Midbrain (tissue), 1 donor: ENCODE results near the gene PRR35.
A peak's percentile ranks its signal among the peaks of the same experiment; 100 is the strongest.

ENCODE experiments used
- DNase-seq: peaks from one replicate; lab custom pipeline; 2025; lab: John Stamatoyannopoulos, UW

PRR35 gene

DNA sequence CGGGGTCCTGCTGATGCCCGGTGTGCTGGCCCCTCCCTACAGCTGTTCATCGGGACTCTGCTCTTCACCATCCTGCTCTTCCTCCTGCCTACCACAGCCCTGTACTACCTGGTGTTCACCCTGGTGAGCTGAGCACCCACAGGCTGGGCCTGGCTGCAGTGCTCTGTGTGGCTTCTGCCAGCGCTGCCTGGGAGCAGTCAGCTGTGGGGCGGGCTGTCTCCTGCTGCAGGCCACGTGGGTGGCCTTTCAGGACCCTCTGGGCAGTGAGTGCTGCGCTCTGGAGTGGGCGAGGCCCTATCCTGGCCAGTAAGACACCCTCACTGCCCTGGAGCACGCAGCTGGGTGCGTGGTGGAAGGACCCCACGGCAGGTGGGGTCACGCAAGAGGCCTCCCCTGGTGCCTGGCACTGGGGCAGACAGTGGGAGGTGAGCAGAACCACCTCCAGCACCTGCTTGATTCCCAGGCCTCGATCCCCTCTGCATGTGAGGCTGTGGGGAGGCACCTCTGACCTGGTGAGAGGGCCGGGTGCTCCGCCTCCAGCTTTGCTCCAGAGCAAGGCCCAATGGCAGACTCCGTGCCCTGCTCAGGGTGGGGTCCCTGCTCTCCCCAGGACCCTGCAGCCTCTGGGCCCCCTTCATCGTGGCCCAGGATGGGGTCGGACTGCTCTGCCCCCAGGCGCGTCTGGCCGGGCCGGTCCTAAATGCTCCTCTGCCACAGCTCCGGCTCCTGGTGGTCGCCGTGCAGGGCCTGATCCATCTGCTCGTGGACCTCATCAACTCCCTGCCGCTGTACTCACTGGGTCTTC lies 20.1 kb downstream of the PRR35 start:
- no peak for DNase-seq

DNA sequence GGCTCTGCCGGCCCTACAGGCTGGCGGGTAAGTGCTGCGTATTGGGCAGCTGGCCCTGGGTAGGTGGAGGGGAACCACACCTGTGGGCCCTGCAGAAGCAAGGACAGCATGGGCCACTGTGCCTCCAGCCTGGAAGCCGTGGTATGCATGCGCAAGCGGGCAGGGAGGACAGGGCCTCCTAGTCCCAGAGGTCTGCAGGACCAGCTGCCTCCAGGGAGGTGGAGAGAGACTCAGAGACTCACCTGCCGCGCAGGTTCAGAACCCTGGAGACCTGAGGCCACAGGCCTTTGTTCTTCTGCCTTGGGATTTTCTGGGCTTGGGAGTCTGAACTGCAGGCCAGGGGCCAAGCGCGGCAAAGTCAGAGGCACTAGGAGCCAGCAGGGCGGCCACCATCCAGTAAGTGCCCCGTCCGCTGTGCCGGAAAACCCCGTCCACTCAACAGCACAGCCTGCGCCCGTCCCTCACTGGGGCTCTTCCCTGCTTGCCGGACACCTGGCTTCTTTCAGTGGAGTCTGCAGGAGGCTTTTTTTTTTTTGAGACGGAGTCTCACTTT lies 20.8 kb downstream of the PRR35 start:
- DNase-seq = no peak

DNA sequence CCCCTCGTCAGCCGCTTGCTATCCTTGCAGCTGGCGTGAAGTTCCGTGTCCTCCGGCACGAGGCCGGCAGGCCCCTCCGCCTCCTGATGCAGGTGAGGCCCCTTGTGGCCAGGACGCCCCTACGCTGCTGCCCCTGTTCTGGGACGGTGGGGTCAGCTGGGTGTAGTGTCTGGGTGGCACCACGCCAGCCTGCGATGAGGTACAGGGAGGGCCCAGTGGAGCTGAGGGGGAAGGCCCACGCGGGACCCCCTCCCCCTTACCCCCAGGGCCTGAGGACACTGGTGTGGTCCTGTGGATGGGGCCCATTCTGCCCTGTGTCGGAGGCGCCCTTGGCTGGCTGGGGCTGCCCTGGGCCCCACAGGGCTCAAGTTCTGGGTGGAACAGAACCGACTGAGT lies 22.0 kb downstream of the PRR35 start:
- no peak for DNase-seq

DNA sequence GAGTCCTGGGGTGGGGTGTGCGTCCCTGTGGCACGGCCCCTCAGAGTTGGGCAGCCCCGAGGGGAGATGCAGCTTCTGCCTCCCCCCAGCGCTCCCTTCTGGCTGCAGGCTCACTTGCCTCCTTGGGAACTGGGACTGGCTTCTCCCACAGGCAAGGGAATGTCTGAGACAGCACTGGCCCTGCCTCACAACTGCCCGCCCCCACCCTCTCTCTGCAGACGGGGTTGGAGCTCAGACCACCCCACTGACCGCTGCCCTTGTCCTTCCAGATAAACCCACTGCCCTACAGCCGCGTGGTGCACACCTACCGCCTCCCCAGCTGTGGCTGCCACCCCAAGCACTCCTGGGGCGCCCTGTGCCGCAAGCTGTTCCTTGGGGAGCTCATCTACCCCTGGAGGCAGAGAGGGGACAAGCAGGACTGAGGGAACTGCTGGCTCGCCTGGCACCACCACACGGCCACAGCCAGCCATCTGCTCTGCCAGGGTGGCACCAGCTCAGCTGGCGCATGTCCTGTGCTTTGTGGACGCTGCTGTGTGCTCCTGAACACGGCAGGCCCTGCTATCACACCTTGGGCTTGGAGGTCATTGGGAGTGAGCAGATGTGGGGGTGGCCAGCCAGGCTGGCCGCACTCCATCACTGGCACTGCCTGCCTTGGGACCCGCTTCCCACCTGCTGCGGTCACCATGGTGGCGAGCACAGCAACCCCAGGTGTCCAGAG lies 22.6 kb downstream of the PRR35 start:
- no peak for DNase-seq

DNA sequence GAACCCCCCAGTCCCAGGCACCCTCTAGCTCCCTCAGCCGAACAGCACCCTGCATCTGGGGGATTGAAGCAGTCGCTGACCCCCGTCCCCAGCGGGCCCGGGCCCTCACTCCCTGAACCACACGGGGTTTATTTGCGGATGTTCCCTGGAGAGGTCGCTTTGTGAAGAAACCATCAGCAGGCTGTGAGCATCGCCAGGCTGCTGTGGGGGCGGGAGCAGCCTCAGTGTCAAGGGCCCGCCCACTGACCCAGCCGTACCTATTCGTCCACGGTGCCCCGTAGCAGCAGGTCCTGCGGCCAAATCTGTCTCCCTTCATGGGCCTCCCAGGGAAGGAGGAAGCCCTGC lies 23.2 kb downstream of the PRR35 start:
- DNase-seq = no peak

DNA sequence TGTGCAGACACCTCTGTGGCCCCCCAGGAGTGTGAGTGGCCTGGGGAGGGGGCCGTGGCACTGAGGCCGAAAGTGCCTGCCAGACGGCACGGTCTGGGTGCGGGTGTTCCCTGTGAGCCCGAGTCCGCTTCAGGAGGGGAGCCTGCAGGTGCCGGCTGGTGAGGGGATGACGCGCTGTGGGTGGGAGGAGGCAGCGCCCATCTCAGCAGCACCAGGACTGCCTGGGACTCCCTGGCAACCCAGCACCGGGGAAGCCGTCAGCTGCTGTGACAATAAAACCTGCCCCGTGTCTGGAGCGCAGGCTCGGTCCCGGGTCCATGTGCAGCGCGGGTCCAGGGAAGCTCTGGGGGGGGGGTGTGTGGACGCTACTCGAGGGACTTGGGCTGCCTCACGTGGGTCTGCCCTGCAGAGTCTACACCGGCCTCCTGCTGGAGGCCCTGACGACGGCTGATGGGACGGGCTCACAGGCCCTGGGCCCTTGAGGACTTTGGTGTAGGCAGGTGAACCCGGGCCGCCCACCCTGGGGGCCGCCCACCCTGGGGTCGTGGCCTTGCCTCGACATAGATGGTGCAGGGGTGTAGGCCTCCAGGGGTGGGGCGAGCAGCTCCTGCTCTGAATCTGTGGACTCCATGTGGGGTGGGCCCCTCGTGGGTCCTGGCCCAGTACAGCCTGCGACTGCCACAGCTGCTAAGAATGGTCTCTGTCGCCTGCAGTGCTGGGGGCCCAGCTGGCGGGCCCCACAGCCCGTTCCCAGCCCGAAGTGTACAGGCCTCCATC lies 23.8 kb downstream of the PRR35 start:
- no peak for DNase-seq

DNA sequence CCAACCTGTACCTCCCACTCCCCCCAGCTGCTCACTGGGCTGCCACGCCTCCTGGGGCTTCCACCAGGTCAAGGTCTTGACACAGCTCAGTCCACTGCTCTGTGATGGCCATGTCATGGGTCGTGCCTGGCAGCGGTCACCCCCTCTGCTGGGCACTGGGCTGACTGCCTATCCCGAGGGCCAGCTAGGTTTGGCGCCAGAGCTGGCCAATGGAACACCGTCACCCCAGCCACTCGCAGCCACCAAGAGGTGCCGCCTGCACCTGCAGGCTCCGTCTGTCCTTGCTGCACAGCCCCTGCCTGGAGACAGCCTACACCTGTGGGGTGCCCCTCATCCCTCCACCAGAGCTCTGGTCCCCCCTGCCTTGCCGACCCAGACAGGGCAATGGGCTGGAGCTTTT lies 25.2 kb downstream of the PRR35 start:
- DNase-seq = no peak

DNA sequence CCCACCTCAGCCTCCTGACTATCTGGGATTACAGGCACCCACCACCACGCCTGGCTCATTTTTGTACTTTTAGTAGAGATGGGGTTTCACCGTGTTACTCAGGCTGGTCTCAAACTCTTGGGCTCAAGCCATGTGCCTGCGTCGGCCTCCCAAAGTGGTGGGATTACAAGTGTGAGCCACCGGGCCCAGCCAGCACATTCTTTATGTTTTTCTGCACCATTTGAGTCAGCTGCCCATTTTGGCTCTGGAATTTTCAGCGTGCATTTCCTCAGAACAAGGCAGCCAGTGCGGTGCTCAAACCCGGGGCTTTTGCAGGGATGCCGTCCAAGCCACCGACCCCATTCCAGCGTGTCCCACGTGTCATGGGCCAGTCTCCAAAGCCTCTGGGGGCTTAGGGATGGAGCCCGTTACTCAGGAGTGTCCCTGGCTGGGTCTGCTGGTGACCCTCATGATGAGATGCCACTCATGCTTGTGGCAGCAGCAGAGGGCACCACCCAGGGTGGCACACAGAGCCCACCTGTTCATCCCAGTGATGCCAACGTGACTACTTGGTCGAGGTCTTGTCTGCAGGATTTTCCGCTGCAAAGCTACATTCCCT lies 26.0 kb downstream of the PRR35 start:
- DNase-seq = no peak

DNA sequence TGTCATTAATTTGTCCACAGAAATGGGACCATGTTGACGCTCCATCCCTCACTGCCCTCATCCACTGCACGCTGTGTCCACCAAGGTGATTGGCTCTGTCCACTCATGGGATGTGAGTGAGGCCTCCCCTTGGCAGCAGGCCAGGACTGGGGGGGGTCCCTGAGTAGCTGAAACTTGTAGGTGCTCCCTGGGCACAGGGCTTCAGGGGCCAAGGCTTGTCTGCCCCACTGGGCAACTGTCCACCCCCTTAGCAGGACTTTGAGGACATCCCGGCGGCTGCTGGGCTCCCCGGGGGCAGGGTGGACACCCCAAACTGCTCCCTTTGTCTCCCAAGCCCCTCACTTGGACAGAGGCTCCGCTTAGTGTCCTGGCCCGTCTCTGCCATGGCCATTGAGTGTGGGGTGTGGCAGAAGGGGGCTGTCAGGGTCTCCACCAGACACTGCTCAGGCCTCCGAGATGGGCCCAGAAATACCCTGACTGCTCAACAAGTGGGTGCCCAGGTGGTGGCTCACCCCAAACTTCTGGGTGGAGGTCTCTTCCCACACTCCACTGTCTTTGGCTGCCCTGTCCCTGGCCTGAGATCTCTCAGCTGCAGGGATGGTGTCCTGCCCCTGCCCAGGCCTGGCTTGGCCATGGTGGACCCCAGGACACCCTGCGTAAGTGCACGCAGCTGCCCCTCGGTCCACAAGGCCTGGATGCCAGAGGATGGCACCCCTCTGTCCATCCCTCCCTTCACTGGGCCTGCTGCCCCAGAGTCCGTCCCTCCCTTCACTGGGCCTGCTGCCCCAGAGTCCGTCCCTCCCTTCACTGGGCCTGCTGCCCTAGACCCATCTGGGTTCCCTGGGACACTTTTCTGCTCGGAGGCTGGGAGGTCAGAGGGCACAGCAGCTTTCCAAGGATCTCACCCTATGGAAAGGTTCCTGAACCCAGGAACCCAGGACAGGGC lies 26.7 kb downstream of the PRR35 start:
- DNase-seq = no peak

DNA sequence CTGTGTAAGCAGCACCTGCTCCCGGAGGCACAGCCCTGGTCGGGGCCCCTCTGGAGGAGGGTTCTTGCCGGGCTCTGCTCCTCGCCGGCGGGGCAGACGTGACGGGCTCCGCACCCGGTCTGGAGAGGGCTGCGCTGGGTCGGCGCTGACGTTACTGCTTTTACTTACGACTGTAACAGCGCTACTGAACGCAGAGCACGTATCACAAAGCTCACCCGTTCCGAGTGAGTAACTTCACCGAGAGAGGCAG lies 28.4 kb downstream of the PRR35 start:
- no peak for DNase-seq

DNA sequence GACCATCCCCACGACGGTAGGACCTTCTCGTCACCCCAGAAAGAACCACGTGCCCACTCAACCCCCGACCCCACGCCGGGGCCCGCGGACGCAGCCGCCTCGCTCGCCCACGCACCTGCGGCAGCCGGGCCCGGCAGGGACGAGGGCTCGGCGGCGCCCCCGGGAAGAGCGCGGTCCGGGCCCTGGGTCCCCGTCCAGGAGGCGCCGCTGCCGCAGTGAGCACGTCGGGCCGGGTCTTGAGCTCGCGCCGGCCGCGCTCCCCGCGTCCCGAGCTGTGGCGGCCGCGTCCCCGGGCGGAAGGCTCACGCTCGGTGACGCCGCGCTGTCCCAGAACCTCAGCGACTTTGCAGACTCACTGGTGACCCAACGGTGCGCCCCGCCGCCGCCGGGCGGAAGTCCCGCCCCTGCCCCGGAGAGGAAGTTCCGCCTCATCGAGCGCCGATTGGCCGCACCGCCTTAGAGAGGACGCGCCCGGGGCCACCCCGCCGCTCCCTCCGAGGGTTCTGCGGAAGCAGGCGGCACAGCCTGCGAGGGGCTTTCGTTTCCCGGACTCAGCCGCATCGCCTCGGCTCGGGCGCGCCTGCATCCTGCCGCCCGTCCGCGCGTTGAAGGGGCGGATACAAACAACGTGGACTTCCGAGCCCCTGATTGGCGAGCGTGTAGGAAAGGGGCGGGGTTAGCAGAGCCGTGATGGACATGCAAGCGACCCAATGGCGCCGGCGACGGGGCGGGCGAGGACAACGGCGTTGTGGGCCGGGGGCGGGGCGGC lies 28.9 kb downstream of the PRR35 start:
- DNase-seq = peak; percentile 95

DNA sequence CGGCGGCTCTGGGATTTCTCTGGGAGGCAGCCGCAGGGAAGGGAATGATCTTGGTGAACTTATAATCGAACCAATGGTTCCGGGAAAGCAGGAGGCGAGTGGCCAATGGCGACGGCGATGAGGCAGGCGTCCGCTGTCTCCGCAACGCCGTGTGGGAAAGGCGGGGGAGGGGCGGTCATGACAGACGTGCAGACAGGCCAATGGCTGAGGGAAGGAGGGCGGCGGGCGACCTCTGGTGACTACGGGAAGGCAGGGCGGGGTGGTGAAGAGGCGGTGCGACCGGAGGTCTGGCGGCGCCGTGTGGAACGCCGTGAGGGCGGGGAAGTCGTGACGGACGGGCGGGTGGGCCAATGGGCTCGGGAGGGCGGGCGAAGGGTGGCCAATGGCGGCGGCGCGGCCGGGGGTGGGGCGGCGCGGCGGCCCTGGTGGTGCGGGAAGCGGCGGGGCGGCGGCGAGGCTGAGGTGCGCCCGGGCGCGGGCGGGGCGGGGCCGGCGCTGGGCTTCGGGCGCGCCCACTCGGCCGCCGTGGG lies 29.5 kb downstream of the PRR35 start, which contains the start of gene RAB40C:
Gene RAB40C, plus strand, starts transcription at position 409 of the 530 bp plus-strand sequence. CDS start 226 bp downstream, outside the sequence.
- DNase-seq = peak; percentile 96

DNA sequence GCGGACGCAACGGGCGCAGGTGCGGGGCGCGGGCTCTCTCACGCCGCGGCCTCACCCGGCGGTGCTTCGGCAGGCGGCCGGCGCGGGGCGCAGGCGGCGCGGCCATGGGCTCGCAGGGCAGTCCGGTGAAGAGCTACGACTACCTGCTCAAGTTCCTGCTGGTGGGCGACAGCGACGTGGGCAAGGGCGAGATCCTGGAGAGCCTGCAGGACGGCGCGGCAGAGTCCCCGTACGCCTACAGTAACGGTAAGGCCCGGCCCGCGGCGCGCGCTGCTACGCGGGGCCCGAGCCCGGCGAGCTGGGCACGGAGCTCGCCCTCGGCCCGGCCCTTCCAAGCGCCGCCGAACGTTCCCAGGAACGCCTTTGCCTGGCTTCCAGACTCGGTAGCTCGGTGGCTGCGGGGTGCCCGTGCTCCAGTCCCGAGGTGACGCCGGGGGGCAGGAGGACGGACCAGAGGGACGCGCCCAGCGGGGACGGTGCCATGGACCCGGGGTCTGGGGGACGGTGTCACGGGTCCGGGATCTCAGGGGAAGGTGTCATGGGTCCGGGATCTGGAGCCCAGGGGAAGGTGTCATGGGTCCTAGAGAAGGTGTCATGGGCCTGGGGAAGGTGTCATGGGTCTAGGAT lies 30.1 kb downstream of the PRR35 start:
- no peak for DNase-seq

DNA sequence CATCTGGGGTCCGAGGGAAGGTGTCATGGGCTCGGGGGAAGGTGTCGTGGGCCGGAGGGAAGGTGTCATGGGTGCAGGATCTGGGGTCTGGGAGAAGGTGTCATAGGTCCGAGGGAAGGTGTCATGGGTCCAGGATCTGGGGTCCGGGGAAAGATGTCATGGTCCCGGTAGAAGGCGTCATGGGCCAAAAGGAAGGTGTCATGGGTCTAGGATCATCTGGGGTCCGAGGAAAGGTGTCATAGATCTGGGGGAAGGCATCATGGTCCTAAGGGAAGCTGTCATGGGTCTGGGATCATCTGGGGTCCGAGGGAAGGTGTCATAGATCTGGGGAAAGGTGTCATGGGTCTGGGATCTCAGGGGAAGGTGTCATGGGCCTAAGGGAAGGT lies 30.6 kb downstream of the PRR35 start:
- no peak for DNase-seq

DNA sequence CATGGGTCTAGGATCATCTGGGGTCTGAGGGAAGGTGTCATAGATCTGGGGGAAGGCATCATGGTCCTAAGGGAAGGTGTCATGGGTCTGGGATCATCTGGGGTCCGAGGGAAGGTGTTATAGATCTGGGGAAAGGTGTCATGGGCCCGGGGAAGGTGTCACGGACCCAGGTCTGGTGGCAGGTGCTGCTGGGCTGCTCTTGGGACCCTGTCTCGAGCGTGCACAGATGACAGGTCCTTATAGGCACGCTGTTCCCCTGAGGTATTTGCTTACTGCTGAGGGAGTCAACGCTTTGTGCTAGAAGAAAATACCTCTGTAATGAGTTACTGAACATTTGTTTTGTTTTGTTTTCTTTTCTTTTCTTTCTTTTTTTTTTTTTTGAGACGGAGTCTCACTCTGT lies 31.0 kb downstream of the PRR35 start:
- DNase-seq = no peak

DNA sequence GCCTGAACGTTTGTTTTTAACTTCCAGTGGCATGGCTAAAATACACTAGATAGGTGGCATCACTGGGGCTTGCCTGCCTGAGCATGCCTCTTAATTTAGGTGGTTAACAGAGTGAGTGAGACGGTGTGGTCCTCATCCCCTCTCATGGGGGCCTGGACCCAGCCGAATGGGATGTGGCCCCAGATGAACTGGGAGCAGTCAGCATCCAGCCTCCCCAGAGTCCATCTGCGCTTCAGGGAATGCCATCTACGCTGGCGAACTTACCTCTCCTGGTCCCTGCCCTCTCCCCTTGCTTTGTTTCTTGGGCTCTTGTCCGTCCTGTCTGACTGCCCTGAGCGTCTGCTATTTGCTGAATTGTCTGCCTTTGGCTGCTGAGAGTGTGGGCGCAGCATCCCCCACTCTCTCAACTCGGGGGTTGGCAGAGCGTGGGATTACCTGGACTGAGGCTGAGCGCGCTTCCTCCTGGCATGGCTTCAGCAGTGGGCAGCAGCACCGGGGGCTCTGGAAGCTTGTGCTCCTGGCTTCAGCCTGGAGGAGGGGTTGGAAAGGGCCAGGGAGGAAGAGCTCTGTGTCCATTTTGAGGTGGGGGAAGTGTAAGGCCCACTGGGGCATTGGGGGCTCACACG lies 31.8 kb downstream of the PRR35 start:
- DNase-seq = no peak

DNA sequence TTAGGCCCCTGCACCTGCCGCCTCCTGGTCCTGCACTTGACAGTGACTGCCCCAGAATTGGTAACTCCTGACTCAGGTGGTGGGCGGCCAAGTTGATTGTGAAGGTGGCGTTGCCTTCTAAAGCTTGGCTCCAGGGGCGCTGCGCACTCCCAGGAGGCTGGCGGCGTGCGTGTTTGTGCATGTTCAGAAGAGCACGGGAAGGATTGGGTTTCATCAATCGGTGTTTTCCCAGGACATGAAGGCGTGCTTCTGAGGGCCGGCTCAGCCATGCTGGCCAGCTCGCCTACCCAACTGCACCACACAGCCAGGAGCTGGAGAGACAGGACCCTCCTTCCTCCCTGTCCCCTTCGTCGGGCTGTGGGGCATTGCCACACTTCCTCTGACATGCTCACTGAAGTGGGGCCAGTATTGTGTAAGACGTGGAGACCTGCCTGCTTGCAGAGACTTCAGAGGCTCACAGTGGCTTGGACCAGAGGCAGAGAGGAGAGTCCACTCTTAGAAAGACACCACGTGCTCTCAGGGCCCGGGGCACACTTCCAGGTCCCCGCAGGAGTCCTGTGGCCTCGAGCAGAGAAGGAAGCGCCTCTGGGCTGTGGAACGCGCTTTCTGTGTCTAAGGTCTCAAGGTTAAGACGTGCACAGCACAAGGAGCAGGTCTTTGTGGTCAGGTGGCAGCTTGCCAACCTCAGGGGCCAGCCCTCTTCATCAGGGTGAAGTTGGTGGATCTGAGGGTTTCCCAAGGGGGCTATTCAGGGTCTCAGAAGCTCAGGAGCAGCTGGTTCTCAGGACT lies 32.5 kb downstream of the PRR35 start:
- DNase-seq = peak; percentile 56

DNA sequence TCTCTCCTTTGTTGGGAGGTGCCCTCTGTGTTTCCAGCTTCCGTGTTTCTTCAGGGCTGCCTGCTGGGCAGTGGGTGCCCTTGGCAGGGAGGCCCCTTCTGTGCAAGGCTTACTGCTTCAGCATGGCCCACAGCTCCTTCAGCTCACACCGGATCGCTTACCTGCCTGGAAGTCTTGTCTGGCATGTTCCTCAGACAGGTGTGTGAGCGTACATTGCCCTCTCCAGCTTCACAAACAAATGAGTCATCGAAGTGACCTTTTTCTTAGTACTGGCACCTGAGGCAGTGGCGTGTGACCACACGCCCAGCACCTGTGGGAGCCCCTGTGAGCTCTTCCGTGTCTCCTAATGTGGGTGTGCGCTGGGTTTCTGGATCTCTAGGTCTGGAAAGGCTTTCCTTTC lies 33.2 kb downstream of the PRR35 start:
- no peak for DNase-seq
